Activated CD8-positive, alpha-beta T cell treated with anti-CD3 and anti-CD28 coated beads, Interleukin-2, amount 10 ng/mL, durations not matched to agents 7 days and 5 days (primary cell): ENCODE measurements around the gene CCDC159. TPM values are rescaled to one million over a fixed set of nuclear protein-coding genes. Genes with fewer than 3 reads are reported as not detected.
"Not testable (repeated sequence)": the region's sequence is repeated elsewhere in the genome, so short reads cannot be mapped to it uniquely, and the experiment has no call there.

Experiments
- ATAC-seq: fragments of 150-1000 bp; cut with Tn5 transposase; one replicate; pipeline ENCODE4 v1.10.0; 2021; ENCODE audit warnings: moderate library complexity
- CTCF ChIA-PET: fragments of 350-600 bp; sonication (Branson Sonifier 250); formaldehyde crosslinking; loops from one replicate; lab custom pipeline; 2021; ENCODE audit warnings: antibody characterized with exemption; lab: Charles Lee
- POLR2A ChIA-PET: fragments of 350-600 bp; sonication (Branson Sonifier 250); formaldehyde crosslinking; loops from one replicate; lab custom pipeline; 2021; ENCODE audit warnings: antibody characterized with exemption; lab: Charles Lee
- DNase-seq: peaks from one replicate; pipeline ENCODE4 v3.0.0-alpha.2; 2020
- H3K27ac Mint-ChIP-seq: one replicate; pipeline ENCODE4 v1.8.0; 2021; ENCODE audit warnings: mild to moderate bottlenecking, mixed read lengths
- H3K27me3 Mint-ChIP-seq: one replicate; pipeline ENCODE4 v1.8.0; 2021; ENCODE audit warnings: low read depth, mixed read lengths
- H3K36me3 Mint-ChIP-seq: one replicate; pipeline ENCODE4 v1.8.0; 2021; ENCODE audit warnings: low read depth, mixed read lengths
- H3K4me1 Mint-ChIP-seq: one replicate; pipeline ENCODE4 v1.8.0; 2021; ENCODE audit warnings: low read depth, mixed read lengths
- H3K4me3 Mint-ChIP-seq: one replicate; pipeline ENCODE4 v1.8.0; 2021; ENCODE audit warnings: mild to moderate bottlenecking, mixed read lengths
- H3K9me3 Mint-ChIP-seq: one replicate; pipeline ENCODE4 v1.8.0; 2022; ENCODE audit warnings: mixed read lengths; ENCODE audit not compliant: insufficient read depth
- total RNA-seq, 2 experiments: library from RNA; stranded (reverse); gene quantifications; one replicate each; pipeline ENCODE4 v1.2.3, GENCODE V29; 2021

The CCDC159 gene
- total RNA-seq, 2 experiments from 2014 or later, result 9.9 to 13.6 TPM

DNA sequence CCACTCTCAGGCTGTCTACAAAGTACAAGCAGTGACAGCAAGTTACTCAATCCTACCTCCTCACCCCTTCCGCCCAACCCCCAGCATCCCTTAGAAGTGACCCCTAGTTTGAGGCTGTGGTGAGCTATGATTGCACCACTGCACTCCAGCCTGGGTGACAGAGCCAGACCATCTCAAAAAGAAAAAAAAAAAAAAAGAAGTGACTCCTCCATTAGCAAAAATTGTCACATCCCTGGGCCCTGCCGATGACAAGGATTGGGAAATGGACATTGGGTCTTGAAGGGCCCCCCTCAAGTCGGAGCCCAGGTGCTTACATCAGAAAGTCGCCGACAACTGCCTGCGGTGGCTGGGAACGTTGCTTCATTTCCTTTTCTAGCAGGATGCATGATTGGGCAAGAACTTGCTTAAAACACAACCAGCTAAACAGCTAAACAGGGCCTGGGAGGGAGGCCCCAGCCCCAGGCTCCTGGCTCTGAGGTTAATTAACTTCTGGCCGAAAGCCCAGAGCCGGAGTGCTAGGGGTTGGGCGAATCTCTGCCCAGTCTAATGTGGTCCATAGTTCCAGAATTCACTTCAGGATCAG, 22.1 kb upstream of the CCDC159 start:
- H3K4me1 Mint-ChIP-seq, result peaks cover 37% of the 10 kb centered on the region
- peak overlapping the region; percentile 73 for H3K4me3 Mint-ChIP-seq
- peak overlapping the region; percentile 95 for H3K27ac Mint-ChIP-seq
- no peaks in the 10 kb centered on the region for H3K27me3 Mint-ChIP-seq
- ChIA-PET POLR2A (interaction anchor here (0.8 to 2.4 kb wide), 5 partner anchors 12 to 59 kb away, joined by 3 to 15 read pairs (median 3); no protein-coding TSS in a partner anchor), CTCF (interaction anchor here (0.6 to 4.1 kb wide), 4 partner anchors 16 to 194 kb away, joined by 3 to 19 read pairs (median 4); partner anchors contain the start of genes CCDC159, RAB3D and TMEM205)
- no peaks in the 10 kb centered on the region for H3K9me3 Mint-ChIP-seq
- H3K36me3 Mint-ChIP-seq, result peaks cover 14% of the 10 kb centered on the region
- peak; percentile 85 for ATAC-seq
- DNase-seq, result peak; percentile 79

DNA sequence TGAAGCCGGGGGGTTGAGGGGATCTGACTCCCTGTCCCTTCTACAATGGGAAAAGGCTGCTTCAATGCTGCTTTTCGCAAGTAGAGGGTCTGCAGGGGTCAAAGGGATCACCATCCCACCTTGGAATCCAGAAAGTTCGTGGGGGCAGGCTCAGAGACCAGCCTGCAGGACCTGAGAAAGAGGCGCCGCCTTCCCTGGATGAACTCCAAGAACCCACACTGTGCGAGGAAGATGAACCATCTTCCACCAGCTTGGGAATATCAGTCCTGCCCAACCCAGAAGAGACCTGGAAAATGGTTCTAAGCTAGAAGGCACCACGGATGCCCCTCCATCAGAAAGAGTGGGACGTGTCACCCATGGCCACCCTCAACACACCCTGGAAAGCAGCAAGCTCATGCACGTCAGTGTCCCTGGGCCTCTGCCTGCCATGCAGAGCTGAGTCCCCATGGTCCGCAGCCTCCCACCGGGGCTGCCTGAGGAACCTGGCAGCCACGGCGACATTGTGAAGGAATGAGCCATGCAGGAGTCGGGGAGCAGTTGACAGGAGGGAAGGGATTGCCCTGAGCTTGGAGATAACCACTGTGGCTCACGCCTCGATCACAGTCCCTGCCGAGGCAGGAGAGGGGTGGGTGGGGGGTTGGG, 21.4 kb upstream of the CCDC159 start:
- CTCF ChIA-PET, result interaction anchor here (0.6 to 4.1 kb wide), 2 partner anchors 56 to 193 kb away, joined by 4 to 19 read pairs; no protein-coding TSS in a partner anchor
- H3K4me3 Mint-ChIP-seq, result peak overlapping the region; percentile 73
- no peaks in the 10 kb centered on the region for H3K27me3 Mint-ChIP-seq

GRCh38 chr19:11325544-11325943, 20.8 kb upstream of the CCDC159 start:
- Mint-ChIP-seq H3K4me3 (no peak overlapping the region), H3K36me3 (peaks cover 14% of the 10 kb centered on the region), H3K27me3 (no peaks in the 10 kb centered on the region), H3K27ac (peak overlapping the region; percentile 71), H3K4me1 (peaks cover 37% of the 10 kb centered on the region), H3K9me3 (no peaks in the 10 kb centered on the region)
- no peak for DNase-seq
- no peak for ATAC-seq
- CTCF ChIA-PET, result interaction anchor here (2.2 kb wide), 1 partner anchor 56 kb away, joined by 10 read pairs; no protein-coding TSS in a partner anchor
- POLR2A ChIA-PET, result interaction anchor here (1.3 to 2.4 kb wide), 2 partner anchors 11 to 50 kb away, joined by 3 to 15 read pairs; no protein-coding TSS in a partner anchor

More for the DNA sequence above, 21.4 kb upstream of the CCDC159 start:
- ATAC-seq, result no peak
- peak overlapping the region; percentile 95 for H3K27ac Mint-ChIP-seq
- H3K9me3 Mint-ChIP-seq, result no peaks in the 10 kb centered on the region
- peaks cover 37% of the 10 kb centered on the region for H3K4me1 Mint-ChIP-seq
- DNase-seq, result no peak
- peaks cover 14% of the 10 kb centered on the region for H3K36me3 Mint-ChIP-seq
- POLR2A ChIA-PET, result interaction anchor here (1.2 to 2.4 kb wide), 3 partner anchors 12 to 56 kb away, joined by 3 to 15 read pairs (median 5); no protein-coding TSS in a partner anchor

DNA sequence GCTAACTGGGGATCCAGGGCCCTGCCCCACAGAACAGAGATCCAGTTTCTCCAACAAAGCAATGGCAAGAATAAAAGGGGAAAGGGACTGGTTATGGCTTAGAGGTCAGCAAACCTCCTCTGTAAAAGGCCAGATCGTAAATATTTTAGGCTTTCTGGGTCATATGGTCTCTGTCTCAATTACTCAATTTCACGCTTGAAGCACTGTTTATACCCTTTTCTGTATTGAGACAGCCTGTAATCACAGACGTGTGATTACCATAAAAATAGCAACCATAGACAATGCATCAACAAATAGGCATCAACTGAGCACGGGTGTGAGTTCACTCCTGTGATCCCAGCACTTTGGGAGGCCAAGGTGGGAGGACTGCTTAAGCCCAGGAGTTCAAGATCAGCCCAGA, 16.2 kb upstream of the CCDC159 start:
- H3K36me3 Mint-ChIP-seq, result peaks cover 10% of the 10 kb centered on the region
- CTCF ChIA-PET, result no interaction called here
- H3K27me3 Mint-ChIP-seq, result no peaks in the 10 kb centered on the region
- no peaks in the 10 kb centered on the region for H3K4me1 Mint-ChIP-seq
- ATAC-seq (no peak), DNase-seq (no peak)
- H3K27ac Mint-ChIP-seq, result no peak overlapping the region
- POLR2A ChIA-PET, result no interaction called here
- no peaks in the 10 kb centered on the region for H3K9me3 Mint-ChIP-seq
- no peak overlapping the region for H3K4me3 Mint-ChIP-seq

- no peaks in the 10 kb centered on the region for H3K9me3 Mint-ChIP-seq
- no peaks in the 10 kb centered on the region for H3K27me3 Mint-ChIP-seq
- peaks cover 21% of the 10 kb centered on the region for H3K36me3 Mint-ChIP-seq
- H3K4me3 Mint-ChIP-seq, result no peak overlapping the region
- DNase-seq (no peak), ATAC-seq (no peak)
- H3K27ac Mint-ChIP-seq, result no peak overlapping the region
- H3K4me1 Mint-ChIP-seq, result no peaks in the 10 kb centered on the region
- ChIA-PET CTCF (interaction anchor here (0.8 to 1.5 kb wide), 3 partner anchors 22 to 51 kb away, joined by 3 to 4 read pairs (median 3); no protein-coding TSS in a partner anchor), POLR2A (interaction anchor here (0.8 to 1.0 kb wide), 2 partner anchors 8 to 9 kb away, joined by 3 read pairs; partner anchors contain the start of gene RAB3D)
Observed at GRCh38 chr19:11331502-11331901, 14.8 kb upstream of the CCDC159 start.

- peaks cover 11% of the 10 kb centered on the region for H3K4me1 Mint-ChIP-seq
- H3K9me3 Mint-ChIP-seq, result no peaks in the 10 kb centered on the region
- no peak for ATAC-seq
- CTCF ChIA-PET, result interaction anchor here (1.5 kb wide), 1 partner anchor 23 kb away, joined by 4 read pairs; no protein-coding TSS in a partner anchor
- DNase-seq, result no peak
- no peaks in the 10 kb centered on the region for H3K27me3 Mint-ChIP-seq
- no peak overlapping the region for H3K27ac Mint-ChIP-seq
- peaks cover 25% of the 10 kb centered on the region for H3K36me3 Mint-ChIP-seq
- POLR2A ChIA-PET, result no interaction called here
- no peak overlapping the region for H3K4me3 Mint-ChIP-seq
Observed at GRCh38 chr19:11332822-11333221, 13.5 kb upstream of the CCDC159 start.

DNA sequence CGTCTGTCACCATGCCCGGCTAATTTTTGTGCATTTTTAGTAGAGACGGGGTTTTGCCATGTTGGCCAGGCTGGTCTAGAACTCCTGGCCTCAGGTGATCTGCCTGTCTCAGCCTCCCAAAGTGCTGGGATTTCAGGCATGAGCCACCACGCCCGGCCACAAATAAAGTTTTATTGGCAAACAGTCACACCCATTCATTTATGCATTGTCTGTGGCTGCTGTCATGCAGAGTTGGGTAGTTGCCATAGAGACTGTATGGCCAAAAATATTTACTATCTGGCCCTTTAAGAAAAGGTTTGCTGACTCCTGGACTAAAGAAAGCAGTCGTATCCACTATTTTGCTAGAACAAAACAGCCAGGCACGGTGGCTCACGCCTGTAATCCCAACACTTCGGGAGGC, 12.5 kb upstream of the CCDC159 start:
- H3K27ac Mint-ChIP-seq, POLR2A ChIA-PET, H3K9me3 Mint-ChIP-seq, H3K27me3 Mint-ChIP-seq, DNase-seq, H3K4me3 Mint-ChIP-seq, CTCF ChIA-PET, ATAC-seq: not testable (repeated sequence)
- Mint-ChIP-seq H3K36me3 (peaks cover 25% of the 10 kb centered on the region), H3K4me1 (peaks cover 19% of the 10 kb centered on the region)

- Mint-ChIP-seq H3K4me1 (peaks cover 28% of the 10 kb centered on the region), H3K9me3 (no peaks in the 10 kb centered on the region), H3K27ac (no peak overlapping the region), H3K4me3 (no peak overlapping the region), H3K36me3 (peaks cover 25% of the 10 kb centered on the region), H3K27me3 (no peaks in the 10 kb centered on the region)
- DNase-seq (no peak), ATAC-seq (no peak)
- POLR2A ChIA-PET, result interaction anchor here (1.4 kb wide), 1 partner anchor 11 kb away, joined by 3 read pairs; no protein-coding TSS in a partner anchor
- CTCF ChIA-PET, result no interaction called here
Observed at GRCh38 chr19:11335449-11336146, 10.7 kb upstream of the CCDC159 start.

GRCh38 chr19:11337080-11337479, 9.2 kb upstream of the CCDC159 start:
- peaks cover 28% of the 10 kb centered on the region for H3K36me3 Mint-ChIP-seq
- H3K27ac Mint-ChIP-seq, result peak overlapping the region; percentile 56
- ATAC-seq (no peak), DNase-seq (peak; percentile 40)
- ChIA-PET POLR2A (interaction anchor here (0.6 to 1.4 kb wide), 2 partner anchors 12 to 35 kb away, joined by 3 read pairs; no protein-coding TSS in a partner anchor), CTCF (interaction anchor here (1.1 to 1.4 kb wide), 3 partner anchors 10 to 44 kb away, joined by 3 to 5 read pairs (median 4); no protein-coding TSS in a partner anchor)
- H3K4me1 Mint-ChIP-seq, result peaks cover 28% of the 10 kb centered on the region
- no peaks in the 10 kb centered on the region for H3K9me3 Mint-ChIP-seq
- H3K27me3 Mint-ChIP-seq, result no peaks in the 10 kb centered on the region
- H3K4me3 Mint-ChIP-seq, result peak overlapping the region; percentile 36

- Mint-ChIP-seq H3K4me3 (no peak overlapping the region), H3K27ac (peak overlapping the region; percentile 39), H3K9me3 (no peaks in the 10 kb centered on the region), H3K36me3 (peaks cover 28% of the 10 kb centered on the region), H3K27me3 (no peaks in the 10 kb centered on the region), H3K4me1 (peaks cover 28% of the 10 kb centered on the region)
- ChIA-PET CTCF (interaction anchor here (1.4 kb wide), 1 partner anchor 9 kb away, joined by 4 read pairs; no protein-coding TSS in a partner anchor), POLR2A (interaction anchor here (0.9 kb wide), 1 partner anchor 15 kb away, joined by 3 read pairs; no protein-coding TSS in a partner anchor)
- DNase-seq (no peak), ATAC-seq (no peak)
Observed at GRCh38 chr19:11338121-11338520, 8.2 kb upstream of the CCDC159 start.
